ENCODE measurements around the gene SLC6A1. TPM values are rescaled to one million over a fixed set of nuclear protein-coding genes. Genes with fewer than 3 reads are reported as not detected.

The SLC6A1 gene
- total RNA-seq, 1 experiment from 2014 or later, result not detected

DNA sequence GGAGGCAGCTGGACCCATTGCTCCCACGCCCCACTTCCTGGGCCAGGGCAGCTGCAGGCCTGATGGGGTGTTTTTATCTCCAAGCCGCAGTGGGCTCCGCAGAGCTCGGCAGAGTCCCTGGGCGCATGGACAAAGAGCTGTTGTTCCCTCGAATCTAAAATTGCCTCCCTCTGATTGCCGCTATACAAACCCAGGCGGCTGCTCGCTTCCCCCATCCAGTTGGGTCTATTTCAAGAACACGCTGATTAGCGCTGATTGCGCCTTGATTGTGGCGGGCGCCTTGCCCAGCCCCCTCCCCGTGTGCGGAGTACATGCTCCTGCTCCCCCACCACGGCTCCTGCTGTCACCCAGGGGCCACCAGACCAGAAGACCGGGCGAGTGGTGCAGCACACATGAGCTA lies 43.4 kb upstream of the SLC6A1 start:
- CTCF ChIA-PET, result interaction anchor here (1.3 kb wide), 1 partner anchor 111 kb away, joined by 6 read pairs; no protein-coding TSS in a partner anchor
- TF ChIP-seq EGR1 (IDR thresholded peaks at IDR 0.05; ENCODE audit: low read depth), result no peak
- no peak for TF ChIP-seq EZH2phosphoT487 (IDR thresholded peaks at IDR 0.05; ENCODE audit: borderline replicate concordance)
- no peak for TF ChIP-seq FOSL1 (IDR thresholded peaks at IDR 0.05; ENCODE audit: low read depth)
- TF ChIP-seq EZH2 (IDR thresholded peaks at IDR 0.05), result no peak
- no peak for TF ChIP-seq RAD21 (IDR thresholded peaks at IDR 0.05; ENCODE audit: low read depth)
- TF ChIP-seq ELF1 (IDR thresholded peaks at IDR 0.05; ENCODE audit: borderline replicate concordance, low read depth), result no peak
- no peak for TF ChIP-seq YY1 (IDR thresholded peaks at IDR 0.05; ENCODE audit: extremely low read depth, insufficient replicate concordance, low read depth, low read length)
- no peak for TF ChIP-seq SP1 (IDR thresholded peaks at IDR 0.05; ENCODE audit: low read depth)
- no peak for TF ChIP-seq SRF (IDR thresholded peaks at IDR 0.05; ENCODE audit: low read depth)
- no peak for TF ChIP-seq TCF7L2 (IDR thresholded peaks at IDR 0.05; ENCODE audit: borderline replicate concordance, extremely low read depth, insufficient read depth, insufficient read length)
- TF ChIP-seq, protein P1, sequence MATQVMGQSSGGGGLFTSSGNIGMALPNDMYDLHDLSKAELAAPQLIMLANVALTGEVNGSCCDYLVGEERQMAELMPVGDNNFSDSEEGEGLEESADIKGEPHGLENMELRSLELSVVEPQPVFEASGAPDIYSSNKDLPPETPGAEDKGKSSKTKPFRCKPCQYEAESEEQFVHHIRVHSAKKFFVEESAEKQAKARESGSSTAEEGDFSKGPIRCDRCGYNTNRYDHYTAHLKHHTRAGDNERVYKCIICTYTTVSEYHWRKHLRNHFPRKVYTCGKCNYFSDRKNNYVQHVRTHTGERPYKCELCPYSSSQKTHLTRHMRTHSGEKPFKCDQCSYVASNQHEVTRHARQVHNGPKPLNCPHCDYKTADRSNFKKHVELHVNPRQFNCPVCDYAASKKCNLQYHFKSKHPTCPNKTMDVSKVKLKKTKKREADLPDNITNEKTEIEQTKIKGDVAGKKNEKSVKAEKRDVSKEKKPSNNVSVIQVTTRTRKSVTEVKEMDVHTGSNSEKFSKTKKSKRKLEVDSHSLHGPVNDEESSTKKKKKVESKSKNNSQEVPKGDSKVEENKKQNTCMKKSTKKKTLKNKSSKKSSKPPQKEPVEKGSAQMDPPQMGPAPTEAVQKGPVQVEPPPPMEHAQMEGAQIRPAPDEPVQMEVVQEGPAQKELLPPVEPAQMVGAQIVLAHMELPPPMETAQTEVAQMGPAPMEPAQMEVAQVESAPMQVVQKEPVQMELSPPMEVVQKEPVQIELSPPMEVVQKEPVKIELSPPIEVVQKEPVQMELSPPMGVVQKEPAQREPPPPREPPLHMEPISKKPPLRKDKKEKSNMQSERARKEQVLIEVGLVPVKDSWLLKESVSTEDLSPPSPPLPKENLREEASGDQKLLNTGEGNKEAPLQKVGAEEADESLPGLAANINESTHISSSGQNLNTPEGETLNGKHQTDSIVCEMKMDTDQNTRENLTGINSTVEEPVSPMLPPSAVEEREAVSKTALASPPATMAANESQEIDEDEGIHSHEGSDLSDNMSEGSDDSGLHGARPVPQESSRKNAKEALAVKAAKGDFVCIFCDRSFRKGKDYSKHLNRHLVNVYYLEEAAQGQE (IDR thresholded peaks at IDR 0.05; ENCODE audit: low read depth), result no peak

More for the DNA sequence above, 43.4 kb upstream of the SLC6A1 start:
- ChIA-PET POLR2A (no interaction called here), RAD21 (ENCODE audit: low non-redundant PET in 1 of 2, low total read pairs in 2 of 2, uncharacterized antibody in 2 of 2, unreplicated experiment in 2 of 2) (no interaction called here)
- H3K4me2 ChIP-seq (ENCODE audit: low read length), result no peak overlapping the region
- no peaks in the 10 kb centered on the region; the same call in 1 of the 2 replicates for H3K27me3 ChIP-seq (ENCODE audit: insufficient read depth, low read length)
- H3K27ac ChIP-seq (ENCODE audit: low read depth, low read length), result no peak overlapping the region
- H3K9me2 ChIP-seq (ENCODE audit: insufficient read depth), result no peaks in the 10 kb centered on the region
- no TSS peak for BruUV-seq (replicated peaks)
- no peaks in the 10 kb centered on the region for H4K20me1 ChIP-seq (ENCODE audit: insufficient read depth)
- H3K4me1 ChIP-seq (ENCODE audit: control insufficient read depth in 1 of 2, insufficient read depth in 2 of 2, low read length in 2 of 2), result peaks cover 0 to 5% of the 10 kb centered on the region in 2 experiments; a peak in 1 of 4 replicates
- no peak overlapping the region for H3K4me3 ChIP-seq (replicated peaks in 1 of 2; ENCODE audit: low read depth in 1 of 2, low read length in 2 of 2)
- no peak overlapping the region for H2AFZ ChIP-seq (ENCODE audit: low read depth, low read length, poor library complexity, severe bottlenecking)
- H3K36me3 ChIP-seq (ENCODE audit: control insufficient read depth in 1 of 2, insufficient read depth in 2 of 2, low read length in 2 of 2), result no peaks in the 10 kb centered on the region
- intact Hi-C loops (cut with micrococcal nuclease), result loop anchor here (10.0 kb wide), 1 partner anchor 256 kb away; no protein-coding TSS in a partner anchor
- H3K9me3 ChIP-seq (ENCODE audit: control insufficient read depth in 1 of 2, insufficient read depth in 1 of 2, low read depth in 1 of 2, low read length in 2 of 2), result no peaks in the 10 kb centered on the region
- no peaks in the 10 kb centered on the region for H3K79me2 ChIP-seq (ENCODE audit: insufficient read depth, low read length)
- ATAC-seq (no peak), DNase-seq (ENCODE audit: low read depth, low spot score) (no peak)
- no peak overlapping the region for H3K9ac ChIP-seq (ENCODE audit: low read length)

Measured in HCT116 (cell line).